ENCODE results near the gene GSAP.
"Not testable (repeated sequence)": the region's sequence is repeated elsewhere in the genome, so short reads cannot be mapped to it uniquely, and the experiment has no call there.

GSAP gene

GRCh38 chr7:77354484-77354883, 61.7 kb downstream of the GSAP start:
- DNase-seq (ENCODE audit: low read depth) = no peak

- DNase-seq (ENCODE audit: low read depth) = no peak
Observed at GRCh38 chr7:77353911-77354310, 62.2 kb downstream of the GSAP start.

DNA sequence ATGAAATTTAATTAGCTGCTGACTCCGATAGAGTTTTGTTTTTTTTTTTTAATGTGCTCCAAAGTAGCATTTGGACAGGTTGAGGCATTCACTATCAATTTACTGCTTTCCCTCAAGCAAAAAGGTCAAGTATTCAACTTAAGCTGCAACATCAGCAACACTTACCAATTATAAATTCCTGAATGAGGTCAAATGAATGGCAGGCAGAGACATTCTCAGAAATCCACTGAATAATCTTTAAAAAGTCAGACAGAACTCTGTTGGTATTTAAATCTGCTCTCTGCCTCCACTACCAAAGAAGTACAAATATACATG, 62.8 kb downstream of the GSAP start:
- no peak for DNase-seq (ENCODE audit: low read depth)

DNA sequence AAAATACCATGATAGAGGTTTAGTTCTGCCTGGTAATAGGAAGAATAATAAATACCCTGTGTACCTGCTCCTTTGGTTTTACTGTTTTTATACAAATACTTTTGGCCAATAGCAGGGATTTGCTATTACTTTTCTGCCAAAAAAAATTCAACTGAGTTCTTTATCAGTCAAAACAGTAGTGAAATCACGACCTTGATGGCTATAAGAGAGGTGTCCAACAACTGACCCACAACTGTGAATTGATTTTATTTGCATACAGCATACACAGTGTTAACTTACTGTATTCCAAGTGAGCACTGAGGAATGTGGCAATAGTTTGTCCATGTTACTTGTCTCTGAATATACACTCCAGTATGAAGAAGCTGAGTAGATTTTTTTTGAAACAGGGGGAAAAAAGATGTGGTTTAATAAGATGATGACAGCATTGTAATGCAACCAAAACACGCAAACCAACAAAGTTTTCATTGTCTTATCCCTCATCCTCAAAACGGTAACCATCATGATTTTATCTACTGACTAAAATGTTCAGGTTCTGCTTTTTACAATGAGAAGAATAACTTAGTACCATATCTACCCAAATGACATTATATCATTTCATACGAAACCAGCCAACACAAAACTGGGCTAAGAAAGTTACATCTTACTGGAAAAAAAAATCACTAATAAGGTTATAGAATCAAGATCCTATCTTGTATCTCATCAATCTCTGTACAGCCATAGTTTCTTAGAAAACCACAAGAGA, 63.3 kb downstream of the GSAP start:
- no peak for DNase-seq (ENCODE audit: low read depth)

- peak; percentile 9 for DNase-seq (ENCODE audit: low read depth)
Observed at GRCh38 chr7:77351539-77352004, 64.6 kb downstream of the GSAP start.

- DNase-seq (ENCODE audit: low read depth) = no peak
Observed at GRCh38 chr7:77349141-77349540, 67.0 kb downstream of the GSAP start.

GRCh38 chr7:77348371-77348813, 67.8 kb downstream of the GSAP start:
- no peak for DNase-seq (ENCODE audit: low read depth)

- no peak for DNase-seq (ENCODE audit: low read depth)
Observed at GRCh38 chr7:77346441-77346840, 69.7 kb downstream of the GSAP start.

GRCh38 chr7:77345426-77345825, 70.7 kb downstream of the GSAP start:
- not testable (repeated sequence) for DNase-seq (ENCODE audit: low read depth)

DNA sequence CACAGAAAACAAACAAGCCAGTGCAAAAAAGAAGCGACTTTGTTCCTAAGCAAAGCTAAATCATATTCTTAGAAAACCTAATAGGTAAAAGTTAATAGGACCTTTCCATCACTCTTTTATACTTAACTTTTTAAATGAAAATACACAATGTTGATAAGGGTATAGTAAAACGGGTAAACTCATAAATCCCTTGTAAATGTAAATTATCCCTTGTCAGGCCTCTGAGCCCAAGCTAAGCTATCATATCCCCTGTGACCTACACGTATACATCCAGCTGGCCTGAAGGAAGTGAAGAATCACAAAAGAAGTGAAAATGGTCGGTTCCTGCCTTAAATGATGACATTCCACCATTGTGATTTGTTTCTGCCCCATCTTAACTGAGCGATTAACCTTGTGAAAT, 76.4 kb downstream of the GSAP start:
- no peak for DNase-seq (ENCODE audit: low read depth)

DNA sequence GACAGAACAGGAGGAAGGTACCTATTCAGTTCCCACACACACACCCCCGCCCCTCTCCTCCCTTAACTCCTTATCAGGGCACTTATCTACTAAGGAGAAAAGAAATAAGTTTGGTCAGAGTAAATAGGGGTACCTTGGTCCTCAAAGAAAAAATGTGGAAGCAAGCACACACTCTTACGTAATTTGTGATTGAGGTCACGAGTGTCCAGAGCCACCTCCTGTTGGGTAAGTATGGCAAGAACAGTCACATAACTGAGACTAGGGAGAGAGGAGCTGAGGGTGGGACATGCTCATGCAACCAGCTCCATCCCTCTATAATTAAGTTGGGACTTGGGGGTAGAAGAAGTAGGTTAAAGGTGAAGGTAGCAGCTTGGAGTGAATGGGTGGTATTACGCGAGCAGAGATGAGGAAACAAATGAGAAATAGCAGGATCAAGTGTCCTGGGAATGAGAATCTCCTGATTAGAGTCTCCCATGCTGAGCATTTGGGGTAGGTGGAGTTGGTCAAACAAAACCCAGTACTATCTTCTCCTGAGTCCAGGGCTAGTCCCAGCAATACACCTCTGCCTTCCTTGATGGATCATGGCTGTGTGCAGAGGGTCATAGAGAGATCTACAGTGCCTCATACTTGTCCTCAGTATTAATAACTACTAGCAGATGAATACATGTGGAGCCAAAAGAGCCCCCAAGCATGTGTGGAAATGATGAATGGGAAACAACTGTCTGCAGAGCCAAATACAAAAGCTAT, 77.1 kb downstream of the GSAP start:
- DNase-seq (ENCODE audit: low read depth) = no peak

GRCh38 chr7:77338260-77338659, 77.9 kb downstream of the GSAP start:
- no peak for DNase-seq (ENCODE audit: low read depth)

GRCh38 chr7:77337456-77337990, 78.6 kb downstream of the GSAP start:
- DNase-seq (ENCODE audit: low read depth) = no peak

GRCh38 chr7:77335581-77335980, 80.6 kb downstream of the GSAP start:
- no peak for DNase-seq (ENCODE audit: low read depth)

DNA sequence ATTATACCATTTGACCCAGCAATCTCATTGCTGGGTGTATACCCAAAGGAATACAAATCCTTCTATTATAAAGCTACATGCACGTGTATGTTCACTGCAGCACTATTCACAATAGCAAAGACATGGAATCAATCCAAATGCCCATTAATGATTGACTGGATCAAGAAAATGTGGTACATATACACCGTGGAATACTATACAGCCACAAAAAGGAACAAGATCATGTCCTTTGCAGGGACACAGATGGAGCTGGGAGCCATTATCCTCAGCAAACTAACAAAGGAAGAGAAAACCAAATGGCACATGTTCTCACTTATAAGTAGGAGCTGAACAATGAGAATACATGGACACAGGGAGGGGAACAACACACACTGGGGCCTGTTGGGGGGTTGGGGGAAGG, 82.1 kb downstream of the GSAP start:
- not testable (repeated sequence) for DNase-seq (ENCODE audit: low read depth)

- peak; percentile 3 for DNase-seq (ENCODE audit: low read depth)
Observed at GRCh38 chr7:77331938-77332695, 84.0 kb downstream of the GSAP start.

DNA sequence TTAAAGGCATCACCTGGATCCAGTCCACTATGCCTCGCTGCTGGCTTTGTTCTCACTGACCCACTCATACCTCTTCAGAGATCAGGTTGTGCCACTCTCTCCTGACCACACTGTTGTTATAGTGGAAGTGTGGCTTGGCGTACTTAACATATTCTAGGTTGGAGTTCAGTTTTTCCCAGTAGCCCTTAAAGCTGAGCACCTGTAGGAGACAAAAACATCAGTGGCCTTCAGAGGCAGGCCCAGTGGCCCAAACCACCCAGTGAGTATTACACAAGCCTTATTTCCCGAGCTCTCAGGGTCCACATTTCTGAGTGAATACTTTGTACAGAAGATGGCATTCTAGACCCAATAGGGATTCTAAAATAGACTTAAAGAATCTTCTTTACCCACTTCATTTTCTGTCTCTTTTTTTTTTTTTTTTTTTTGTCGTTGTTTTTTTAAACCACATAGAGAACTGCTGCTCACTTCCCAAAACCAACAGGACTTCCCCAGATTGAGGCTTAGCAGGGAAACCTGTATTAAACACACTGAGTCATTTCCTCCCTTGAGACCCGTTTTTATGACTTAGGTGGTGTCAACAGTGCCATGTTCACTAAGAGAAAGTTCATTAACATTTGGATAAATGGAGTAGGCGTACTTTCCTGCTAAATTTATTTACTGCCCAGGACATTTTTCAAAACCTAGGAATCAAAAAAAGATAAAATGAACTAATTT, 85.8 kb downstream of the GSAP start:
- DNase-seq (ENCODE audit: low read depth) = no peak

GRCh38 chr7:77329466-77330168, 86.5 kb downstream of the GSAP start:
- no peak for DNase-seq (ENCODE audit: low read depth)

DNA sequence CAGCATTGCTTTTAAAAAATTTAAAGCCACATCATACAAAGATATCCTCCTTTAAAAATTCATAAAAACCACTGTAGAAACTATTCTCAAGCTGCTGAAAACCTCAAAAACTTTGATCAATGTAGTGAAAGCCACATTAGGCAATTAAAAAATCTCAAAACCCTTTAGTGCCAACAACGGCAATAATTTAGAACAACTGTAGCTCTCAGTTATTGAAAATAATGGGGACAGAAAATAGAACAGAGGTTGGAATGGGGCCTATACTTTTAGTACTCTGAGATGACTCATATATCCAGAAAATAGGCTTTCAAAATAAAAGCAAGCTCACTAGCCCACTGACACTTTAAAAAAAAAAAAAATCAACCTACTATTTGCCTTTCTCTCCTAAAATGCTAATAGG, 87.5 kb downstream of the GSAP start:
- DNase-seq (ENCODE audit: low read depth) = no peak

DNA sequence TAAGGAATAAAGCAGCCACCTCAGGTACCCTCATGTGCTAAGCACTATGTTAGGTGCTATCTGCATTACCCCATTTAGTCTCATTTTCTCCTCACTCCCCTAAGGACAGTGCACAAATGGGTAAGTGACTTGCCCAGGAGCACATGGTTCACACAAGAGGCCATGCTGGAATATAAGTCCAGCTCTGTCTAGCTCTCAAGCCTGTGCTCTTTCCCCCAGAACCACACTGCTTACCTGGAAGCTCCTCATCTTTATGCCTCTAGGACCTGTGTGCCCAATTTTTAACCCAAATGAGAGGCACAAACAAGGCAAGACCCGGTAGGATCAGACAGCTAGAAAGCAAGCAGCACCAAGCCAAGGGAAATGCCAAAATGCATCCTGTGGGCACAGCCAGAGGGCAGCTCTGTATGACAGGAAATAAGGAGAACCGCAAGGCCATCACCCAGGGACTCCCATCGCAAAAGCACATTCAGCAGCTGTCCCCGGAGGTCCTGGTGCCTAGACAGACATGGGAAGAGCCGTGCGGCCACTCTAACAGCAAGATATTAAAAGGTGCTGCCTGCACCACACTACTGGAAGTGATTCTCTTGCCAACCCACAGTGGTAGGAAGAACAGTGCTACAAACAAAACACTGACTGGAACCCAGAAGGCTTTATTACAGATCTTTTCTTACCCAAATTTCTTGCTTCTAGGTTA, 88.1 kb downstream of the GSAP start:
- DNase-seq (ENCODE audit: low read depth) = no peak

All from T follicular helper cell (primary cell).